Measurements from ENCODE around the gene AP2A2. TPM values are rescaled to one million over a fixed set of nuclear protein-coding genes. Genes with fewer than 3 reads are reported as not detected.
A peak's percentile ranks its signal among the peaks of the same experiment; 100 is the strongest.

The AP2A2 gene
- total RNA-seq, 1 experiment from 2014 or later: 55.5 TPM

- CTCF ChIA-PET: interaction anchor here (0.7 kb wide), 1 partner anchor 28 kb away, joined by 4 read pairs; no protein-coding TSS in a partner anchor
- Histone ChIP-seq H3K27ac (ENCODE audit: low read depth, low read length) (no peak overlapping the region; the same call in 1 of the 2 replicates), H3K4me1 (ENCODE audit: control insufficient read depth in 1 of 2, insufficient read depth in 2 of 2, low read length in 2 of 2) (peaks cover 5 to 7% of the 10 kb centered on the region in 2 experiments; a peak in 3 of 4 replicates), H3K36me3 (ENCODE audit: control insufficient read depth in 1 of 2, insufficient read depth in 2 of 2, low read length in 2 of 2) (peaks cover 0 to 4% of the 10 kb centered on the region in 2 experiments; a peak in 1 of 4 replicates), H3K4me2 (ENCODE audit: low read length) (no peak overlapping the region), H4K20me1 (ENCODE audit: insufficient read depth) (no peaks in the 10 kb centered on the region), H3K9ac (ENCODE audit: low read length) (no peak overlapping the region), H3K79me2 (ENCODE audit: insufficient read depth, low read length) (no peaks in the 10 kb centered on the region), H2AFZ (ENCODE audit: low read depth, low read length, poor library complexity, severe bottlenecking) (no peak overlapping the region), H3K27me3 (ENCODE audit: insufficient read depth, low read length) (no peaks in the 10 kb centered on the region), H3K9me3 (ENCODE audit: control insufficient read depth in 1 of 2, insufficient read depth in 1 of 2, low read depth in 1 of 2, low read length in 2 of 2) (no peaks in the 10 kb centered on the region), H3K4me3 (replicated peaks in 1 of 2; ENCODE audit: low read depth in 1 of 2, low read length in 2 of 2) (no peak overlapping the region), H3K9me2 (ENCODE audit: insufficient read depth) (no peaks in the 10 kb centered on the region)
- intact Hi-C loops (cut with micrococcal nuclease): no loop called here
- no TSS peak for BruUV-seq (replicated peaks)
- POLR2A ChIA-PET: no interaction called here
- RAD21 ChIA-PET (ENCODE audit: low non-redundant PET in 1 of 2, low total read pairs in 2 of 2, uncharacterized antibody in 2 of 2, unreplicated experiment in 2 of 2): no interaction called here
- TF ChIP-seq CEBPB (IDR thresholded peaks at IDR 0.05; ENCODE audit: low read depth) (no peak), CTCF (IDR thresholded peaks at IDR 0.05 in 2 of 3, conservative IDR thresholded peaks at IDR 0.05 in 1 of 3; ENCODE audit: borderline replicate concordance in 1 of 3, insufficient read depth in 1 of 3, low read depth in 2 of 3, low read length in 2 of 3) (0 out of 6 replicates have a peak, but pooled peaks of 1 of the 3 experiments have one; percentile 23)
- ATAC-seq: peak; percentile 47
- DNase-seq (ENCODE audit: low read depth, low spot score): no peak
These were observed 31.0 kb upstream of the AP2A2 start for GRCh38 chr11:894575-895201.

- Histone ChIP-seq H3K79me2 (ENCODE audit: insufficient read depth, low read length) (no peaks in the 10 kb centered on the region), H3K4me1 (ENCODE audit: control insufficient read depth in 1 of 2, insufficient read depth in 2 of 2, low read length in 2 of 2) (peaks cover 5 to 7% of the 10 kb centered on the region in 2 experiments; a peak in 3 of 4 replicates), H3K9me3 (ENCODE audit: control insufficient read depth in 1 of 2, insufficient read depth in 1 of 2, low read depth in 1 of 2, low read length in 2 of 2) (no peaks in the 10 kb centered on the region), H3K9ac (ENCODE audit: low read length) (no peak overlapping the region), H3K4me3 (replicated peaks in 1 of 2; ENCODE audit: low read depth in 1 of 2, low read length in 2 of 2) (no peak overlapping the region), H2AFZ (ENCODE audit: low read depth, low read length, poor library complexity, severe bottlenecking) (no peak overlapping the region), H3K9me2 (ENCODE audit: insufficient read depth) (no peaks in the 10 kb centered on the region), H3K4me2 (ENCODE audit: low read length) (no peak overlapping the region), H4K20me1 (ENCODE audit: insufficient read depth) (no peaks in the 10 kb centered on the region), H3K27me3 (ENCODE audit: insufficient read depth, low read length) (no peaks in the 10 kb centered on the region), H3K27ac (ENCODE audit: low read depth, low read length) (no peak overlapping the region; the same call in 1 of the 2 replicates), H3K36me3 (ENCODE audit: control insufficient read depth in 1 of 2, insufficient read depth in 2 of 2, low read length in 2 of 2) (peaks cover 4 to 5% of the 10 kb centered on the region in 2 experiments; a peak in 2 of 4 replicates)
- POLR2A ChIA-PET: no interaction called here
- CTCF ChIA-PET: no interaction called here
- intact Hi-C loops (cut with micrococcal nuclease): no loop called here
- RAD21 ChIA-PET (ENCODE audit: low non-redundant PET in 1 of 2, low total read pairs in 2 of 2, uncharacterized antibody in 2 of 2, unreplicated experiment in 2 of 2): no interaction called here
- DNase-seq (ENCODE audit: low read depth, low spot score) (no peak), ATAC-seq (no peak)
- no TSS peak for BruUV-seq (replicated peaks)
- TF ChIP-seq EGR1 (IDR thresholded peaks at IDR 0.05; ENCODE audit: low read depth) (no peak), REST (IDR thresholded peaks at IDR 0.05; ENCODE audit: low read depth) (no peak), ATF3 (IDR thresholded peaks at IDR 0.05) (no peak), SP1 (IDR thresholded peaks at IDR 0.05; ENCODE audit: low read depth) (no peak), CTCF (IDR thresholded peaks at IDR 0.05 in 2 of 3, conservative IDR thresholded peaks at IDR 0.05 in 1 of 3; ENCODE audit: borderline replicate concordance in 1 of 3, insufficient read depth in 1 of 3, low read depth in 2 of 3, low read length in 2 of 3) (no peak), MAX (IDR thresholded peaks at IDR 0.05) (no peak), SRF (IDR thresholded peaks at IDR 0.05; ENCODE audit: low read depth) (no peak)
These were observed 30.1 kb upstream of the AP2A2 start for GRCh38 chr11:895331-896110.
